ENCODE results near the gene MEPCE.

DNA sequence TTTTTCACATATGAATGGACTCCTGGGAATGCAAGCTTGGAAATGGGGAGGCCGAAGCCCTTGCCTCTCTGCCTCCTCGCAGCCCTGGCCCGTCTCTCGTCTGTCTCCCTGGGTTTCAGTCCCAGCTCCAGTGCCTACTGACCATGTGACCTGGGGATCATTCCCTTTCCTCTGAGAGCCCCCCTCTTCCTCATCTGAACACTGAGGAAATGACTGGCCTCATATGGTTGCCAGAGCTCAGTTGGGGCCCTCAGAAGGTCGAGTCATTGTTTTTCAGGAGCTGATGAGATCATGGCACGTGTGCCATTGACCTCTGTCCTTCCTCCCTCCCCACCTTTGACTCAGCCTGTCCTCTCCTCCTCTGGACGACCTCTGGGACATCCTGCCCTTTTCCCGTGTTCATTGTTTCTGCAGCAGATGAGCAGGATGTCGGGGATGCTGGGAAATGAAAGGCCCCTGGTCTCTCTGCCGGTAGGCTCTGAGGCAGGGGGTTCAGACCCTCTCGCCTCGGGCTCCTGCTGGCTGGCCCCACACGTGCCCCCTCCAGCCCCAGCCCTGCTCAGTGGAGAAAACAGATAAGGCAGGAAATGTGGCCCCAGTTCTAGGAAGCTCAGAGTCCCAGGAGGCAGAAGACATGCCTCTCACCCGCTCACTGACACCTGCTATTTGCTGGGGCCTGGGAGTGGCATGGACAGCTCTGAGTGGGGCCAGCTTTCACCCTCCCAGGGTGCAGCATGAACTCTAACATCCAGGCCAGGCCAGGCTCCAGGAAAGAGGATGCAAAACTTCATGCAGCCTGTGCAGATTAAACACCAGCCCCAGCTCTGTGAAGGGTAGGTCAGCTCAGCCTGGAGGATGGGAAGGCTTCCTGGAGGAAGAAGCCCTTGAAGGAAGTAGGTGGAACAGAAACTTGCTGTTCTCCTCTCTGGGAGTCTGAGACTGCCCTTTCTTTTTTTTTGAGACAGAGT lies 15.0 kb downstream of the MEPCE start:
- TF ChIP-seq, protein P1, sequence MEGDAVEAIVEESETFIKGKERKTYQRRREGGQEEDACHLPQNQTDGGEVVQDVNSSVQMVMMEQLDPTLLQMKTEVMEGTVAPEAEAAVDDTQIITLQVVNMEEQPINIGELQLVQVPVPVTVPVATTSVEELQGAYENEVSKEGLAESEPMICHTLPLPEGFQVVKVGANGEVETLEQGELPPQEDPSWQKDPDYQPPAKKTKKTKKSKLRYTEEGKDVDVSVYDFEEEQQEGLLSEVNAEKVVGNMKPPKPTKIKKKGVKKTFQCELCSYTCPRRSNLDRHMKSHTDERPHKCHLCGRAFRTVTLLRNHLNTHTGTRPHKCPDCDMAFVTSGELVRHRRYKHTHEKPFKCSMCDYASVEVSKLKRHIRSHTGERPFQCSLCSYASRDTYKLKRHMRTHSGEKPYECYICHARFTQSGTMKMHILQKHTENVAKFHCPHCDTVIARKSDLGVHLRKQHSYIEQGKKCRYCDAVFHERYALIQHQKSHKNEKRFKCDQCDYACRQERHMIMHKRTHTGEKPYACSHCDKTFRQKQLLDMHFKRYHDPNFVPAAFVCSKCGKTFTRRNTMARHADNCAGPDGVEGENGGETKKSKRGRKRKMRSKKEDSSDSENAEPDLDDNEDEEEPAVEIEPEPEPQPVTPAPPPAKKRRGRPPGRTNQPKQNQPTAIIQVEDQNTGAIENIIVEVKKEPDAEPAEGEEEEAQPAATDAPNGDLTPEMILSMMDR (IDR thresholded peaks at IDR 0.05) = no peak
- no peak for TF ChIP-seq POLR2AphosphoS5 (IDR thresholded peaks at IDR 0.05; ENCODE audit: low read depth, low read length)
